GM12892 (cell line): Measurements from ENCODE around the gene TRIM14.

ENCODE experiments used
- POLR2A ChIP-seq: IDR thresholded peaks from 2 replicates; pipeline ENCODE4 v1.6.1; 2011; ENCODE audit warnings: low read depth, low read length, control low read depth
- POLR2AphosphoS5 ChIP-seq: IDR thresholded peaks from 2 replicates; pipeline ENCODE4 v1.6.1; 2011; ENCODE audit warnings: low read depth, low read length, control low read depth

- TF ChIP-seq POLR2AphosphoS5 (no peak), POLR2A (no peak)
Observed at GRCh38 chr9:98120476-98120875, 1.5 kb upstream of the TRIM14 start.
